H9 (cell line): ENCODE data around the gene BACH2. TPM values are rescaled to one million over a fixed set of nuclear protein-coding genes. Genes with fewer than 3 reads are reported as not detected.

Experiments
- DNase-seq: peaks from one replicate; pipeline ENCODE4 v3.0.0-alpha.2; 2017
- H2AFZ ChIP-seq: one replicate; pipeline ENCODE4 v1.6.1; 2013; ENCODE audit warnings: mild to moderate bottlenecking, low read length, control low read depth, moderate library complexity
- H2AK5ac ChIP-seq: 2 replicates; pipeline ENCODE4 v1.6.1; 2013; ENCODE audit warnings: low read length, control low read depth, mixed read lengths; ENCODE audit not compliant: insufficient read length
- H2BK120ac ChIP-seq: one replicate; pipeline ENCODE4 v1.6.1; 2013; ENCODE audit warnings: low read depth, mild to moderate bottlenecking, low read length, control low read depth, inconsistent platforms; ENCODE audit not compliant: poor library complexity, severe bottlenecking
- H2BK12ac ChIP-seq: 2 replicates; pipeline ENCODE4 v1.6.1; 2013; ENCODE audit warnings: low read length, control low read depth, mixed read lengths, low read depth; ENCODE audit not compliant: insufficient read length
- H2BK15ac ChIP-seq: 2 replicates; pipeline ENCODE4 v1.6.1; 2013; ENCODE audit warnings: low read depth, low read length, control low read depth
- H2BK20ac ChIP-seq: one replicate; pipeline ENCODE4 v1.6.1; 2013; ENCODE audit warnings: low read depth, mild to moderate bottlenecking, low read length, control low read depth, inconsistent platforms; ENCODE audit not compliant: poor library complexity, severe bottlenecking
- H2BK5ac ChIP-seq: 2 replicates; pipeline ENCODE4 v1.6.1; 2013; ENCODE audit warnings: low read length, control low read depth, mixed read lengths; ENCODE audit not compliant: insufficient read length
- H3K14ac ChIP-seq: 2 replicates; pipeline ENCODE4 v1.6.1; 2013; ENCODE audit warnings: low read length, control low read depth; ENCODE audit not compliant: insufficient read depth
- H3K18ac ChIP-seq: 2 replicates; pipeline ENCODE4 v1.6.1; 2013; ENCODE audit warnings: low read depth, mild to moderate bottlenecking, mixed read lengths, low read length, control low read depth; ENCODE audit not compliant: insufficient read length
- H3K23ac ChIP-seq: 2 replicates; pipeline ENCODE4 v1.6.1; 2013; ENCODE audit warnings: low read length, control low read depth, mixed read lengths, low read depth; ENCODE audit not compliant: insufficient read length
- H3K23me2 ChIP-seq: 2 replicates; pipeline ENCODE4 v1.6.1; 2013; ENCODE audit warnings: low read depth, mild to moderate bottlenecking, mixed read lengths, low read length, control low read depth; ENCODE audit not compliant: insufficient read length, poor library complexity, severe bottlenecking
- H3K27ac ChIP-seq: 2 replicates; pipeline ENCODE4 v1.5.1; 2013; ENCODE audit warnings: low read length, control low read depth, mixed read lengths, low read depth; ENCODE audit not compliant: insufficient read length
- H3K27me3 ChIP-seq: 2 replicates; pipeline ENCODE4 v1.6.1; 2013; ENCODE audit warnings: low read length, control low read depth, inconsistent platforms; ENCODE audit not compliant: insufficient read depth
- H3K4ac ChIP-seq: 2 replicates; pipeline ENCODE4 v1.6.1; 2013; ENCODE audit warnings: low read depth, mild to moderate bottlenecking, control low read depth, inconsistent platforms, low read length, moderate library complexity
- H3K4me1 ChIP-seq: 2 replicates; pipeline ENCODE4 v1.6.1; 2013; ENCODE audit warnings: low read length, control low read depth, inconsistent platforms; ENCODE audit not compliant: insufficient read depth
- H3K4me2 ChIP-seq: 2 replicates; pipeline ENCODE4 v1.6.1; 2013; ENCODE audit warnings: low read length, control low read depth, mixed read lengths; ENCODE audit not compliant: insufficient read length, insufficient read depth
- H3K56ac ChIP-seq: 2 replicates; pipeline ENCODE4 v1.6.1; 2013; ENCODE audit warnings: low read depth, mild to moderate bottlenecking, mixed read lengths, low read length, control low read depth; ENCODE audit not compliant: insufficient read length
- H3K79me1 ChIP-seq: 2 replicates; pipeline ENCODE4 v1.6.1; 2013; ENCODE audit warnings: low read depth, mild to moderate bottlenecking, moderate library complexity, low read length, control low read depth, inconsistent platforms; ENCODE audit not compliant: insufficient read depth, poor library complexity, severe bottlenecking
- H3K79me2 ChIP-seq: 2 replicates; pipeline ENCODE4 v1.6.1; 2013; ENCODE audit warnings: low read length, control low read depth, inconsistent platforms; ENCODE audit not compliant: insufficient read depth
- H3K9ac ChIP-seq: 2 replicates; pipeline ENCODE4 v1.6.1; 2013; ENCODE audit warnings: low read length, control low read depth, mixed read lengths; ENCODE audit not compliant: insufficient read length; ENCODE audit errors: extremely low read depth
- H3K9me3 ChIP-seq: one replicate; pipeline ENCODE4 v1.6.1; 2013; ENCODE audit warnings: low read depth, low read length, inconsistent platforms; ENCODE audit not compliant: control insufficient read depth
- H3T11ph ChIP-seq: one replicate; pipeline ENCODE4 v1.6.1; 2013; ENCODE audit warnings: mild to moderate bottlenecking, low read length, control low read depth, inconsistent platforms
- H4K20me1 ChIP-seq: one replicate; pipeline ENCODE4 v1.6.1; 2013; ENCODE audit not compliant: control insufficient read depth, insufficient read length, insufficient read depth
- H4K5ac ChIP-seq: 2 replicates; pipeline ENCODE4 v1.6.1; 2013; ENCODE audit warnings: low read depth, mild to moderate bottlenecking, mixed read lengths, low read length, control low read depth; ENCODE audit not compliant: insufficient read length
- H4K8ac ChIP-seq: replicated peaks from 2 replicates; pipeline ENCODE4 v1.6.1; 2013; ENCODE audit warnings: low read length, control low read depth, mixed read lengths, low read depth; ENCODE audit not compliant: insufficient read length
- H4K91ac ChIP-seq: 2 replicates; pipeline ENCODE4 v1.6.1; 2013; ENCODE audit warnings: low read depth, mild to moderate bottlenecking, moderate library complexity, mixed read lengths, low read length, control low read depth; ENCODE audit not compliant: insufficient read length
- H3K27ac Mint-ChIP-seq, 3 experiments: 2 replicates in 2 of 3; 3 replicates in 1 of 3; pipeline ENCODE4 v1.8.0; 2020 to 2021; ENCODE audit warnings: mixed read lengths in 3 of 3, mild to moderate bottlenecking in 1 of 3, moderate library complexity in 1 of 3
- H3K27me3 Mint-ChIP-seq: 2 replicates; pipeline ENCODE4 v1.8.0; 2021; ENCODE audit warnings: low read depth, mild to moderate bottlenecking, moderate library complexity, mixed read lengths
- H3K36me3 Mint-ChIP-seq, 3 experiments: 2 replicates in 2 of 3; 3 replicates in 1 of 3; pipeline ENCODE4 v1.8.0; 2020 to 2021; ENCODE audit warnings: low read depth in 3 of 3, mixed read lengths in 3 of 3; ENCODE audit not compliant: insufficient read depth in 1 of 3
- H3K4me1 Mint-ChIP-seq, 2 experiments: 2 replicates each; pipeline ENCODE4 v1.8.0; 2020; ENCODE audit warnings: mixed read lengths in 2 of 2
- H3K4me3 Mint-ChIP-seq, 2 experiments: 2 replicates in 1 of 2; 3 replicates in 1 of 2; pipeline ENCODE4 v1.8.0; 2020 to 2021; ENCODE audit warnings: mild to moderate bottlenecking in 2 of 2, mixed read lengths in 2 of 2, moderate library complexity in 1 of 2
- H3K9me3 Mint-ChIP-seq, 2 experiments: 2 replicates in 1 of 2; 3 replicates in 1 of 2; pipeline ENCODE4 v1.8.0; 2020; ENCODE audit warnings: mild to moderate bottlenecking in 2 of 2, mixed read lengths in 2 of 2, moderate library complexity in 1 of 2
- CTCF ChIP-seq: fragments of 200-600 bp; sonication (generic); conservative IDR thresholded peaks from 3 replicates; pipeline ENCODE4 v1.8.0; 2021; ENCODE audit warnings: antibody characterized with exemption, mild to moderate bottlenecking
- WGBS: extraction: QIAGEN DNeasy Blood & Tissue Kit; methylation state at CpG from one replicate; pipeline ENCODE4 v1.1.7; 2013; ENCODE audit warnings: missing lambda C conversion rate, low lambda C conversion rate, mixed read lengths; ENCODE audit not compliant: insufficient read length; ENCODE audit errors: extremely low coverage; 5-methylcytosine and 5-hydroxymethylcytosine counted together
- total RNA-seq: library from RNA; stranded (reverse); gene quantifications from 2 replicates; pipeline ENCODE4 v1.2.1, GENCODE V29; 2021

BACH2 gene
- total RNA-seq, 1 experiment from 2014 or later: 2.0 TPM

GRCh38 chr6:90305800-90306448 lies 9.3 kb upstream of the BACH2 start:
- no peak overlapping the region for H4K8ac ChIP-seq
- H3K9ac ChIP-seq: no peak overlapping the region
- H3K27ac ChIP-seq: no peak overlapping the region
- Mint-ChIP-seq H3K9me3 (no peaks in the 10 kb centered on the region), H3K36me3 (no peaks in the 10 kb centered on the region), H3K4me3 (no peak overlapping the region), H3K4me1 (peaks cover 9% of the 10 kb centered on the region in 2 experiments), H3K27me3 (peaks cover 9% of the 10 kb centered on the region), H3K27ac (no peak overlapping the region)
- no peak overlapping the region for H2BK12ac ChIP-seq
- H4K5ac ChIP-seq: no peak overlapping the region
- no peaks in the 10 kb centered on the region for H3K79me1 ChIP-seq
- no peak overlapping the region for H3K4me2 ChIP-seq
- H2AFZ ChIP-seq: no peak overlapping the region
- no peak overlapping the region for H3K23ac ChIP-seq
- H3K79me2 ChIP-seq: no peaks in the 10 kb centered on the region
- no peak for DNase-seq
- H3K4ac ChIP-seq: no peak overlapping the region
- H3K27me3 ChIP-seq: no peaks in the 10 kb centered on the region
- H2BK5ac ChIP-seq: no peak overlapping the region
- no peak overlapping the region for H3K18ac ChIP-seq
- no peaks in the 10 kb centered on the region for H3K4me1 ChIP-seq
- 100% methylated on average over 1 of the region's 1 CpG for WGBS
- H3T11ph ChIP-seq: no peak overlapping the region
- H3K14ac ChIP-seq: no peak overlapping the region
- H3K23me2 ChIP-seq: no peaks in the 10 kb centered on the region
- H3K56ac ChIP-seq: no peak overlapping the region
- H2BK20ac ChIP-seq: no peak overlapping the region
- H2BK120ac ChIP-seq: no peak overlapping the region
- no peak overlapping the region for H2BK15ac ChIP-seq
- no peaks in the 10 kb centered on the region for H4K20me1 ChIP-seq
- H4K91ac ChIP-seq: no peak overlapping the region
- no peak for TF ChIP-seq CTCF
- H2AK5ac ChIP-seq: no peak overlapping the region
- H3K9me3 ChIP-seq: no peaks in the 10 kb centered on the region
